HuH-7.5 (cell line): ENCODE results near the gene PITPNC1.
"Not testable (repeated sequence)": the region's sequence is repeated elsewhere in the genome, so short reads cannot be mapped to it uniquely, and the experiment has no call there.

Source experiments
- DNase-seq: peaks from one replicate; pipeline ENCODE4 v3.0.0; 2011; ENCODE audit warnings: low spot score

PITPNC1 gene

DNA sequence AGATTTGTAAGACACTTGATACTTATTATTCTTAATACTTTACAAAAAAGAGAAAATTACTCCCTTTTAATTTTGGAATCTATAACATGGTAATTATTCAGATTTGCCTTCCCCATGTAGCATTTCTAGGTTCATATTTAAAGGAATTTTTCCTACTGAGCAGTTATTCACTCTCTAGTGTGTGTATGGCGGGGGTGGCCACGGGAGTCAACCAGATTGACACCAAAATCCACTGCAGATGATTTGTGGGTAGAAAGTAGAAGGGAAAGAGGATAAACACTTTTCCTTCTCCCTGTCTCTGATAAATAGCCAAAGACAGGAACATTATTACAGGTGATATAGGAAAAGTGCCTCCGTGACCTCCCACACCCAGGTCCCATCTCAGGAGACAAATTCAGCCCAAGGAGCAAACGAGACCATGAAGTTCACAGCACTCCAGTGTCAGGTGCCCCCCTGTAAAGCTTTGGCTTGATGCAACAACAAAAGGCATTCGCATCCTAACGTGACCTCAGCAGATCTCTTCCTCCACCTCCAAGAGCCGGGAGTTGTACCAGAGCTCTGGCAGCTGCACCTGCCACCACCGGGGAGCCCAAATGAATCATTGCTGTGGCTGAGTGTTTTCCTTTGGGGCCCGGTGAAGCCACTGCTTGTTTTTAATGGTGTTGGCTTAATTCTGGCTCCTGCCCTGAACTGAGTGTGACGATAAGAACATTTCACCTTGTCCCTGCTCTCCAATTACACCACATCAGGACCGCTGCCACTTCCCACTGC lies 248.0 kb downstream of the PITPNC1 start:
- DNase-seq: no peak

DNA sequence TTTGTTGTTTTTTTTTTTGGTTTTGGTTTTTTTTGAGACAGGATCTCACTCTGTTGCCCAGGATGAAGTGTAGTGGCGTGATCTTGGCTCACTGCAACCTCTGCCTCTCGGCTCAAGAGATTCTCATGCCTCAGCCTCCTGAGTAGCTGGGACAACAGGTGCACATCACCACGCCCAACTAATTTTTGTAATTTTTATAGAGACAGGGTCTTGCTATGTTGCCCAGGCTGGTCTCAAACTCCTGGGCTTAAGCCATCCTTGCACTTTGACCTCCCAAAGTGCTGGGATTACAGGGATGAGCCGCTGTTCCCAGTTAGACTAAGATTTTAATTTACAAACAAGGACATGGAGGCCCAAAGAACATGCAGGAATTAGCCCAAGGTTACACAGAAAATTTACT lies 248.9 kb downstream of the PITPNC1 start:
- no peak for DNase-seq

DNA sequence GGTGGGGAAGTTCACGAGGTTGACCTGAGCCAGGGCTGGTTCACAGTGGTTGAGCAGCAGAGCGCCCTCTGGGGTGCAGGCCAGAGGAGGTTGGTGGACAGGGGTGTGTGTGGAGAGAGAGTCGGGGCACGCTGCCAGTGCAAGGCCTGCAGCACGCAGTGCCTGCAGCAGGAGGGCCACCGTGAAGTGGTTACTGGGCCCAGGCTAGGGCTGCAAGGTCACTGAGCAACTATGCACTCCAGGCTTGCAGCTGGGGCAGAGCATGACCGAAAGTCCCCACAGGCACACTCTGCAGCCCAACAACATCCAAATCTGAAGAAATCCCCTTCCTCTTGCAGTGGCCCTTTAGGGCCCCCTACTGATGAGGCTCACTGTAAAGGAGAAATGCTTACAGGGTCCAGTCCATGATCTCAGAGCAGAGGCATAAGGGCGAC lies 251.5 kb downstream of the PITPNC1 start:
- DNase-seq: no peak

DNA sequence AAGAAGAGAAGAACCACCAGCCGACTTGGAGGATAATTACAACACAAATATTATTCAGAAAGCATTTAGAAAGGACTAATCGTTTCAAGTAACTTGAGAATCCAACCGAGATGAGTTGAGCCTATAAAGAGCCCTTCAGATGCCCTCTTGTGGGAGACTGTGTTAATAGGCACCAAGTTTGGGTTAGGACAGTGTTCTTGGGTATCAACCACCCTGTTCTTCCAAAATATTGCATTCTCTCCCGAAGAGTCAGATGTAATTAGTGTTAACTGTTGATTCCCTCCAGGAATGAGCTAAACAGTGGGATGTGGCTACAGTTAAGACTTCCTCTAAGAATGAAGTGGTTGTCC lies 252.9 kb downstream of the PITPNC1 start:
- no peak for DNase-seq

DNA sequence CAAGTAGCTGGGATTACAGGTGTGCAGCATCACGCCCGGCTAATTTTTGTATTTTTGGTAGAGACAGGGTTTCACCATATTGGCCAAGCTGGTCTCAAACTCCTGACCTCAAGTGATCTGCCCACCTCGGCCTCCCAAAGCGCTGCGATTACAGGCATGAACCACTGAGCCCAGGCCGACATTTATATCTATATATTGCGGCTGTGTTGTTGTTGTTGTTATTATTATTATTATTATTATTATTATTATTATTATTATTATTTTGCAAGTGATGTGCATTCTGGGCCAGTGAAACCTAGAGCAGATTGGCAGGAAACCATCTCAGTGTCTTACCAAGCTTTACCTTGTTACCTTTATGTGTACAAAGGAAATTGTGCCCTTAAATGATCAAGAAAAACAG lies 253.8 kb downstream of the PITPNC1 start:
- not testable (repeated sequence) for DNase-seq

DNA sequence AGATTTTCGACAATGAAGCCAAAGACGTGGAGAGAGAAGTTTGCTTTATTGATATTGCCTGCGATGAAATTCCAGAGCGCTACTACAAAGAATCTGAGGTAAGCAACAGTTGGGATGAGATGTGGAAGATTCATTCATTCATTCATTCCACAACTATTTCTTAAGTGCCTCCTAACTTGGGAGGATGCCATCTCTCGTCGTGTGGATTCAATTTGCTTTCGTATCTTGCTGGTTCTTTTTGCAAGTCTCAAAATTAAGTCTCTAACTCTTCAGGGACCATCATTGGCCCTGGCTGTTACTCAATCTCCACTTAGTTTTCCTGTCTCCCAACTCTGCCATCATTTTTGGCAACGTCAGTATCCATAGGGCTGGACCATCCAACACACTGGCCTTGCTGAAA lies 255.1 kb downstream of the PITPNC1 start:
- no peak for DNase-seq

DNA sequence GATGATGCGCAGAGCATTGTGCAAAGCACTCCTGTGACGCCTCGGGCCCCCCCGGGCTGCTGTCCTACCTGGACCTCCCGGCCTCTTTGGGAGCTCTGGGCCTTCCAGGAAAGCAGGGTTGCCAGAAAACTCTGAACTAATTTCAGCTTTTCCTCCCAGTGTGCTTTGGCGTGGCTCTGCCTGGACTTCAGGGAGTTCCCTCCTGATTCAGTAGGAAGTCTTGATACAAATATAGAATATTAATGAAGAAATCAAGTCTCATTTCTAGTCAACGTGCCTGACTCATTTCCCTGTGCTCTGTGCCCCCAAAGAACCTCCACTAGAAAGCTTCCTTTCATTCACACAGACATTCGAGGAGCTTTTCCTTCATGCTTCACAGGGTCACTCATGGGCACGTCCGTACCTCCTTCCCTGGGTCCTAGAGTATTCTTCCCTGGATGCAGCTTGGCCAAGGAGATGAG lies 256.7 kb downstream of the PITPNC1 start:
- no peak for DNase-seq

DNA sequence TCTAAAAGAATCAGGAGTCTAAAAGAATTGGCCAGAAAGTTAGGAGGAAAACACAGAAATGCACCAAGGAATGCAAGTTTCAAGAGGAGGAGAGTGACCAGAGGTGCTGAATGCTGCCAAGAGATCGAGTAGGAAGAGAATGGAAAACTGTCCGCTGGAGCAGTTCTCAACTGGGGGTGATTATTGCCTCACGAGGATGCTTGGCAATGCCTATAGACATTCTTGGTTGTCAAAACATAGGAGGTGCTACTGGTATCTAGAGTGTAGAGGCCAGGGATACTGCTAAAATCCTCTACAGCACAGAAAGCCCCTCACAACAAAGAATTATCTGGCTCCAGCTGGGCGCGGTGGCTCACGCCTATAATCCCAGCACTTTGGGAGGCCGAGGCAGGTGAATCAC lies 258.6 kb downstream of the PITPNC1 start:
- no peak for DNase-seq

DNA sequence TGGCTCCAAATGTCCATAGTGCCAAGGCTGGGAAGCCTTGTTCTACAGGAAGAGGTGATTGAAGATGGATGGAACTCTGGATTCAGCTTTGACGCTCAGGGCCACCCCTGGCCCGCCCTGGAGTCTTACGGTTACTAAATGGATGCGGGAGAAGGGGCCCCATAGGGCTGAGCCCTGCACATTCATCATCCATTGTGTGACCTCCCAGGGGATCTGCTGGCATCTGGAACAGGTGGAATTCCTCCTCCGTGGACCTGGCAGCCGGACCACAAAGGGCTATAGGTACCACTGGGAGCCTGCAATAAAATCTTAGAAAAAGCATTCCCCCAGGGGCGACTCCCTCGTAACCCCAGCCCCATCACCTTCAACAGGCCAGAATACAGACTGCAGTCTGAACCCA lies 259.2 kb downstream of the PITPNC1 start:
- no peak for DNase-seq

DNA sequence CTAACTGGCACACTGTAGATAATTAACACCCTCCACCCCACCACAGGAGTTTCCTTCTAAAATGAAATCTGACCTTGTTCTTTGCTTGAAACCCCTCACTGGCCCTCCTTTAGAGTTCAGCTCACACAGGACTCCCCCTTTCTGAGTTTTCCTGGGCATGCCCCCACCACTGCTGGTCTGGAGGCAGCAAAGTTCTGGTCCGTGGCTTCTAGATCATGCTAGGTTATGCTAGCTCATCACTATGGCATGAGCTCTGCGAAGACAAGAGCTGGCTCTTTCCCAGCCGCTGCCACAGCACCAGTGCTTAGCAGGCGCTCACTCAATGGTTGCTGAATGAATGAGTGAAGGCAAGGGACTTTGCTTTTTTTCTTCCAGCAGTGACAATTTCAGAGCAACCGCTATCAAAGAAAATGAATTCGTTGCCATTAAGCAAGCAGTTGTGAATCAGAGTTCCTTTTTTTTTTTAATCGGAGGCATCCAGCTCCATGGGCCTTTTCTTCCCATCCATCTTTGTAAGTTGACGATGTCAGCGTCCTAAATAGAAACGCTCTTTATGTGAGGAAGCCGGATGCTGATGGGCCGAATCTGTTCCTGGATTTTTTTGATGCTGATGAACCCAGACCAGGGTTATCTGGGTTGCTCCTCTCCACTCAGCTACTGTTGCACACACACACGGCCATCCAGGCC lies 259.9 kb downstream of the PITPNC1 start:
- DNase-seq: no peak

DNA sequence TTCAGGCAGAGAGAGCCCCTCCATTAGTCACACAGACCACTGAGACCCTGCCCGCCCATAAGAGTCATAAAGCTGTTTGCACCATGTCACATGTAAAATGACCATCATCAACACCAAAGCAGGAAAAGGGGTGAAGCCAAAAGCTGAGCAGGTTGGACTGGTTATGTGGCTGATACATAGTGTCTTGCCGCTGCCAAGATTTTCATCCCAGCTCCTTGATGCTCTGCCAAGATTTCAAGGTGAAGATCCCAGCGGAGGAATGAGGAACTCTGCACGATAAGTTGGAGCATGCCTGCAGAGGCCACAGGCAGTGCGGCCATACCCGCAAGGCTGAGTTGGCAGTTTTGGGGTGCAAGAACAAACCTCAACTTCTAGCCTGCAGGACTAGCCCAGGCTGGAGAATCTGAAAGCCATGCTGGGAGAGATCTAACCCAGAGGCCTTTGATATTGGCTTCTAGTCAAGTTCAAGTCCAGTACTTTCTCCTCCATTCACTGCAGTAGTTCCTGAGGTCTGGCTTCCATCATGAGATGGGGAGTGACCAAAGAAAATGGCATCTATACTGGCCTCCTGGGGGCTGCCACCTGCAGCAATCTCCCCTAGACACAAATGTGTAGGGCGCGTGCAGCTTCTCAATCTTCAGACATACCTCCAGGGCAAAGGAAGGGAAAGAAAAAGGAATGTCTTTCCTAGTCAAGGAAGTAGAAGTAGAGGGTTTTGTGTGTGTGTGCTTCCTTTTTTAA lies 261.0 kb downstream of the PITPNC1 start:
- peak; percentile 36 for DNase-seq

DNA sequence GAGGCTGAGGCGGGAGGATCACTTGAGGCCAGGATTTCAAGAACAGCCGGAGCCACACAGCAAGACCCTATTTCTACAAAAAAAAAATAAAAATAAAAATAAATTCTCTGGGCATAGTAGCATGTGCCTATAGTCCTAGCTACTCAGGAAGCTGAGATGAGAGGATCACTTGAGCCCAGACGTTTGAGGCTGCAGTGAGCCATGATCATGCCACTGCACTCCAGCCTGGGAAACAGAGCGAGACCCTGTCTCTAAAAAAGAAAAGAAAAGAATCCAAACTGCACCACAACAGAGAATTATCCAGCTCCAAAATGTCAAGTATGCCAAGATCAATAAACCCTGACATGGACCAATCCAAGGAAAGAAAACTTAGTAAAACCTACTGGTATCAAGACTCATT lies 261.8 kb downstream of the PITPNC1 start:
- DNase-seq: no peak

DNA sequence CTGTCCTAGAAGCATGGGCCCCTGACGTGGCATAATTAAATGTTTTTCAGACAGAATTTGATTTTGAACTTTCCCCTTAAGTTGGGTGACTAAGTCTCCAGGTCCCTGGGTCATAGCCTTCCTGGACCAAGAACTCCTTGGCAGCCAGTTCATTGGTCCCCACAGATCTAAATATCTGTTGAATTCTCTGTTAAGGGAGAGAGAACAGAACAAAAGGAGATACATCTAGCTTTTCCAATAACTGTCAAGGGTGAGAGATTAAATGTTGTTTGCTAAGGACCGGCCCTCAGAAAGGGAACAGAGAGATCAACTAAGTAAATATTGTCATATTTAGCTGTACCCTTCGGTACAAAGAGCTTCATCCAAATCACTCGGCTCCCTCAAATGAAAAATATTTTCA lies 262.5 kb downstream of the PITPNC1 start:
- DNase-seq: no peak

DNA sequence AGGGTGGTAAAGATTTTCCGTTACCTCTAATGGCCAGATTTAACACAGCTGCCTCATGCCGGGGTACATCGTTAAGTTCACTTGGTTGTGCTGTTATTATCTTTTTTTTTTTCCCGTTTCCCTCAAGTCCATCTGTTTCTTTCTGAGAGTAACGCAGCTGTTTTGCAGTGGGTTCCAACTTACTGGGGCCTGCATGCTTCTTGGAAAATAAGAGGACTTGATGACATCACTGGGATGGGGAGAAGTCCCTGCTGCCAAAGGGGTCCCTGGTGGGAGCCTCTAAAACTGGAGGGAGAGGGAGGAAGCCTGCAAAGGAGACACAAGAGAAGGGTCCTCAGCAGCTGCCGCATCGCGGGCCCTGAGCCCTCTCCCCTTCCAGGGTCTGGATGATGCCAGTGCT lies 262.9 kb downstream of the PITPNC1 start:
- DNase-seq: no peak

DNA sequence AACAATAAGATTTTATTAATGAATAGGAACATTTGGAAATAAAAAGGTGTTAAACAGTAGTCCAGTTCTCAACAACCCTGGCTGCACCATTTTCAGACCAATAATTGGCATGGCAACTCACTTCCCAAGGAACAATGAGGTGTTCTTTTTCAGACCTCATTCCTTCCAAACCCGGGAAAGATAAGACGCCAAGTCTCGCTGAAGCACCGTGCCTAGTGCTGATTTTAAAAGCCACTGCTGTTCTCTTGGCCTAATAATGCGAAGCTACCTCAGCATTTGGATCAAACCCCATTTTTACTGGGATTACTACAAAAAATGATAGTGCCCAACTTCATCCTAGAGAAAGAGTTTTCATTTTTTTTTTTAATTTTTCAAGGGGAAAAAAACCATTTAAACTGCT lies 265.4 kb downstream of the PITPNC1 start:
- DNase-seq: no peak

DNA sequence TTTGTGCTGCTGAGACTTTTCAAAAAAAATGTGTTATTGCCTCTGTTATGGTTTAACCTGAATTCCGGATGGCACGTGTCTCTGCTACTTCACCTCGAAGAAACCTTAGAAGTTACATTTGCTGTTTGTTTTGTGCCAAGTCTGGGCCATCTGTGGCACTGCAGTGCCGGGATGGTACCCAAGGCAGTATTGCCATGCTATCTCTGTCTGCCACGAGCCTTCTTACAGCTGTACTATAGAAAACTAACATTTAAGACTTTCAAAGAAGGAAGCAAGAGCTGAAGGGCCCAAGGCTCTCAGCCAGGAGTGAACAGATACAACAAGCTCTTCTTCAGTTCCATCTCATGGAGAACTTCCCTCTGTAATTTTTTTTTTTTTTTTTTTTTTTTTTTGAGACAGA lies 267.0 kb downstream of the PITPNC1 start:
- DNase-seq: no peak

DNA sequence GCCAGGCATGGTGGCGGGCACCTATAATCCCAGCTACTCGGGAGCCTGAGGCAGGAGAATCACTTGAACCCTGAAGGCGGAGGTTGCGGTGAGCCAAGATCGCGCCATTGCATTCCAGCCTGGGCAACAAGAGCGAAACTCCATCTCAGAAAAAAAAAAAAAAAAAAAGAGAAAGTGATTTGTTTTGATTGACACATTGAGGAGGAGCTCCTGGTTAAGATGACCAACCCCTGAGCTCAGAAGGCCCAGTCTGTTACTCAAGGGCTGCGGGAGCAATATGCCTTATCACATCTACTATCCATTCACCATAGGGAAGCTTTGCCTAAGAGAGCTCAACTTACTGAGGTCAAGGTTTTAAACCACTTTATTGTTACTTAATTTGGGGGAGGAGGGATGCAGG lies 268.1 kb downstream of the PITPNC1 start:
- not testable (repeated sequence) for DNase-seq

DNA sequence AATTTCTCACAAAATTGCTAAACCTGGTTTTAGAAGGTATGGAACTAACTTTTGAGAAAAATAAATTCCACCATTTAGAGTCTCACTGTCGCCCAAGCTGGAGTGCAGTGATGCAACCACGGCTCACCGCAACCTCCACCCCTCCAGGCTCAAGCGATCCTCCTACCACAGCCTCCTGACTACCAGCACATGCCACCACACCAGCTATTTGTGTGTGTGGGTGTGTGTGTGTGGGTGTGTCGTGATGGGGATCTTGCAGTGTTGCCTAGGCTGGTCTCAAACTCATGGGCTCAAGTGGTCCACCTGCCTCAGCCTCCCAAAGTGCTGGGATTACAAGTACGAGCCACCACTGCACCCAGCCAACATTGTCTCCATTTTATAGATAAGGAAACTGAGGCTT lies 269.4 kb downstream of the PITPNC1 start:
- DNase-seq: no peak

DNA sequence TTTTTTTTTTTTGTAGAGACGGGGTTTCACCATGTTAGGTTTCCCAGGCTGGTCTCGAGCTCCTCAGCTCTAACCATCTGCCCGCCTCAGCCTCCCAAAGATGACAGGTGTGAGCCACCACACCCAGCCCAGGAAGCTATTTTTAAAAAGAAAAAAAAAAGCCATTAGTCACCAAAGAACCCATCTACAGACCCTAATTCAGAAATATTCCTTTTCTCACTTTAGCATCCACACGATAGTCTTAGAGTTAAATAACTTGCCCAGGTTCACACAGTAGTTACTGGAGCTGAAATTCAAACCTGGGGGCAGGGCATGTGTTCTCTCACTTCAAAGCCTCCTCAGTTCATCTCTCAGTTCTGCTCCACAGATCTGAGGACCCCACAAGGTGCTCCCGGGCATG lies 270.4 kb downstream of the PITPNC1 start:
- no peak for DNase-seq

DNA sequence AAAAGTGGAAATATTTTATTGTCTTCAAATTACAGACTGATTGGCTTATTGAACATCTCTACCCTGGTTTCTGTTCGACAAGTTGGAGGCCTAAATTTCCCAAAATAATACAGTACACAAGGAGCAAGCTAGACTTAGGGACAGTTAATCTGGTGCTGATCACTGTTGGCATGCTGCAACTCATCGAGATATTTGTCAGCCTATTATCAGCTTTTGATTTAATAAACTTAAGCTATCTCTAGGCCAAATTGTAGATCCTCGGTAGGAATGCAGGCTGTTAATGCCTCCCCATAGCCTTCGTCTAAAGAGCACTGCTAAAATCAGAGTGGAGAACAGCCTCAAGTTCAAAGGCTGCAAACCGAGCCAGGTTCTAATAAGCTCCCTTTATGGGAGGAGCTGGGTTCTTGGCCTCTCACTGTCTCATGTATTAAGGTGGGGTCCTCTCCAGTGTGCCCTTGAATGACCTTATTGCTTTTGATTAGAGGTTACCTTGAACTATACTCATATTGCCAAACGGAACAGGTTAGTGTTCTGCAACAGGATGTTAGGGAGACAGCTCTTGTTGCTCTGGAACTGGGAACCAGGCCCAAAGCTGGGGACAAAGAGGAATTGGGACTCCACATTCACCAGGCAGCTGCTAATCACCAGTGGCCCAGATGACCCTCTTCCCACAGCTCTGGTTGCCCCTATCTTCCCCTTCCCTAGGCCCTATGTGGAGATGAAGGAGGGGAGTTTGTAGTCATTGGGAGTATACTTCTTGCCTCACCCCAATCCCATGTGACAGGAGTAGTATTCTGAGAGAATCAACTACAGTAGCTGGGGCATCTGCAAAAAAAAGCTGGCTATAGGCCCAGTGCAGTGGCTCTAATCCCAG lies 271.2 kb downstream of the PITPNC1 start:
- DNase-seq: no peak

DNA sequence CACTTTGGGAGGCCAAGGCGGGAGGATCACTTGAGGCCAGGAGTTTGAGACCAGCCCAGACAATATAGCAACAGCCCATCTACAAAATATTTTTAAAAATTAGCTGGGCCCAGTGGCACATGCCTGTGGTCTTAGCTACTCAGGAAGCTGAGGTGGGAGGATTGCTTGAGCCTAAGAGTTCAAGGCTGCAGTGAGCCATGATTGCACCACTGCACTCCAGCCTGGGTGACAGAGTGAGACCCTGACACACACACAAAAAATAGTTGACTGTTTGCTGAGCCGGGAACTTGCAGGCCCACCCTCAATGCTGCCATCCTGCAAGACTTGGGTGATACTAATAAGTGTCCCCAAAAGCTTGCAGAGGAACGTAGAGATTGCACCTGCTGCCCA lies 271.8 kb downstream of the PITPNC1 start:
- DNase-seq: not testable (repeated sequence)

DNA sequence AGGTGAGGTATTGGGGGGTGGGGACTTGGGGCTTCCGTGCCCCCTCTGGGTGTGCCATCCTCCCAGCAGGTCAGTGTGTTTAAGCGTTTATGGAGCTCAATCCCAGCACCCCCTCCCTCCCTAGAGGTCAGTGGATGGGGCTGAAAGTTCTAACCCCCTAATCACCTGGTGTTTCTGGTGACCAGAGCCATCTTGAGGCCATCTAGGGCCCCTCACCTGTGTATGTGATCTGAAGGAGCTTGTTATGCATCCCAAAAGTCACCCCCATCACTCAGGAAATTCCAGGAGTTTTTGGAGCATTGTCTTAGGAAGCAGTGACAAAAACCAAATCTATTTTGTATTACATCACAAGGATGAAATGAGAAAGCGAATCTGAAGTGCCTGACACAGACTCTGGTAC lies 272.8 kb downstream of the PITPNC1 start:
- DNase-seq: no peak
